ENCODE results near the gene ASB18.

The ASB18 gene

GRCh38 chr2:236177967-236178889 lies 86.0 kb downstream of the ASB18 start:
- Histone ChIP-seq H3K4me2 (ENCODE audit: low read length) (peak overlapping the region; percentile 58), H3K18ac (ENCODE audit: low read length) (no peak overlapping the region), H3K9ac (ENCODE audit: low read length) (peak overlapping the region; percentile 39), H2BK5ac (ENCODE audit: low read length) (no peak overlapping the region), H2BK15ac (replicated peaks; ENCODE audit: low read depth) (no peak overlapping the region), H3K4ac (ENCODE audit: low read depth, low read length) (no peak overlapping the region), H3K4me1 (ENCODE audit: control insufficient read depth, low read depth, low read length) (peaks cover 2% of the 10 kb centered on the region), H3K56ac (ENCODE audit: low read length) (peak overlapping the region; percentile 65), H3K4me3 (ENCODE audit: low read length) (no peak overlapping the region), H4K5ac (ENCODE audit: low read length) (no peak overlapping the region), H2AK5ac (ENCODE audit: low read length) (no peak overlapping the region), H3K79me2 (ENCODE audit: control insufficient read depth, insufficient read depth, low read length) (no peaks in the 10 kb centered on the region), H3K27me3 (ENCODE audit: insufficient read depth, low read length, poor library complexity) (peaks cover 35% of the 10 kb centered on the region), H4K8ac (ENCODE audit: low read depth, low read length) (no peak overlapping the region), H3K79me1 (ENCODE audit: low read length) (no peaks in the 10 kb centered on the region), H3K36me3 (ENCODE audit: control insufficient read depth, insufficient read depth, low read length) (no peaks in the 10 kb centered on the region), H3K27ac (ENCODE audit: low read depth, low read length) (no peak overlapping the region), H3K23ac (ENCODE audit: low read length) (no peak overlapping the region), H2BK120ac (ENCODE audit: low read depth, low read length) (no peak overlapping the region)
- peak; percentile 84 for DNase-seq
- WGBS (ENCODE audit: extremely low coverage, insufficient coverage, low lambda C conversion rate), result no CpG with 5 or more reads among the region's 65 CpGs

- no CpG with 5 or more reads among the region's 20 CpGs for WGBS (ENCODE audit: extremely low coverage, insufficient coverage, low lambda C conversion rate)
- H3K9ac ChIP-seq (ENCODE audit: low read length), result no peak overlapping the region
- H2BK5ac ChIP-seq (ENCODE audit: low read length), result no peak overlapping the region
- no peak overlapping the region for H4K5ac ChIP-seq (ENCODE audit: low read length)
- H2BK120ac ChIP-seq (ENCODE audit: low read depth, low read length), result no peak overlapping the region
- no peak overlapping the region for H3K27ac ChIP-seq (ENCODE audit: low read depth, low read length)
- H3K36me3 ChIP-seq (ENCODE audit: control insufficient read depth, insufficient read depth, low read length), result no peaks in the 10 kb centered on the region
- H3K4me3 ChIP-seq (ENCODE audit: low read length), result no peak overlapping the region
- H3K18ac ChIP-seq (ENCODE audit: low read length), result no peak overlapping the region
- no peak overlapping the region for H3K56ac ChIP-seq (ENCODE audit: low read length)
- H3K4ac ChIP-seq (ENCODE audit: low read depth, low read length), result no peak overlapping the region
- peak; percentile 94 for DNase-seq
- H3K23ac ChIP-seq (ENCODE audit: low read length), result no peak overlapping the region
- no peak overlapping the region for H2BK15ac ChIP-seq (replicated peaks; ENCODE audit: low read depth)
- H3K27me3 ChIP-seq (ENCODE audit: insufficient read depth, low read length, poor library complexity), result peaks cover 41% of the 10 kb centered on the region
- peak overlapping the region; percentile 29 for H3K4me2 ChIP-seq (ENCODE audit: low read length)
- H3K4me1 ChIP-seq (ENCODE audit: control insufficient read depth, low read depth, low read length), result peaks cover 2% of the 10 kb centered on the region
- H2AK5ac ChIP-seq (ENCODE audit: low read length), result no peak overlapping the region
- H4K8ac ChIP-seq (ENCODE audit: low read depth, low read length), result no peak overlapping the region
- H3K79me1 ChIP-seq (ENCODE audit: low read length), result no peaks in the 10 kb centered on the region
- no peaks in the 10 kb centered on the region for H3K79me2 ChIP-seq (ENCODE audit: control insufficient read depth, insufficient read depth, low read length)
Observed at GRCh38 chr2:236177604-236177966, 86.6 kb downstream of the ASB18 start.

GRCh38 chr2:236176951-236177350 lies 87.3 kb downstream of the ASB18 start:
- Histone ChIP-seq H3K27me3 (ENCODE audit: insufficient read depth, low read length, poor library complexity) (peaks cover 48% of the 10 kb centered on the region), H3K4me3 (ENCODE audit: low read length) (no peak overlapping the region), H3K18ac (ENCODE audit: low read length) (no peak overlapping the region), H3K23ac (ENCODE audit: low read length) (no peak overlapping the region), H2BK120ac (ENCODE audit: low read depth, low read length) (no peak overlapping the region), H2BK5ac (ENCODE audit: low read length) (no peak overlapping the region), H3K4me2 (ENCODE audit: low read length) (no peak overlapping the region), H2BK15ac (replicated peaks; ENCODE audit: low read depth) (no peak overlapping the region), H3K79me2 (ENCODE audit: control insufficient read depth, insufficient read depth, low read length) (no peaks in the 10 kb centered on the region), H2AK5ac (ENCODE audit: low read length) (no peak overlapping the region), H3K4me1 (ENCODE audit: control insufficient read depth, low read depth, low read length) (peaks cover 2% of the 10 kb centered on the region), H3K27ac (ENCODE audit: low read depth, low read length) (no peak overlapping the region), H3K9ac (ENCODE audit: low read length) (no peak overlapping the region), H3K4ac (ENCODE audit: low read depth, low read length) (no peak overlapping the region), H4K8ac (ENCODE audit: low read depth, low read length) (no peak overlapping the region), H3K36me3 (ENCODE audit: control insufficient read depth, insufficient read depth, low read length) (no peaks in the 10 kb centered on the region), H3K79me1 (ENCODE audit: low read length) (no peaks in the 10 kb centered on the region), H3K56ac (ENCODE audit: low read length) (no peak overlapping the region), H4K5ac (ENCODE audit: low read length) (no peak overlapping the region)
- WGBS (ENCODE audit: extremely low coverage, insufficient coverage, low lambda C conversion rate), result no CpG with 5 or more reads among the region's 21 CpGs
- DNase-seq, result no peak

GRCh38 chr2:236176417-236176816 lies 87.8 kb downstream of the ASB18 start:
- no peaks in the 10 kb centered on the region for H3K79me1 ChIP-seq (ENCODE audit: low read length)
- no peak overlapping the region for H3K23ac ChIP-seq (ENCODE audit: low read length)
- no peaks in the 10 kb centered on the region for H3K79me2 ChIP-seq (ENCODE audit: control insufficient read depth, insufficient read depth, low read length)
- H3K4ac ChIP-seq (ENCODE audit: low read depth, low read length), result no peak overlapping the region
- no peaks in the 10 kb centered on the region for H3K36me3 ChIP-seq (ENCODE audit: control insufficient read depth, insufficient read depth, low read length)
- H2BK5ac ChIP-seq (ENCODE audit: low read length), result no peak overlapping the region
- no peak overlapping the region for H4K5ac ChIP-seq (ENCODE audit: low read length)
- peak; percentile 63 for DNase-seq
- H3K4me2 ChIP-seq (ENCODE audit: low read length), result no peak overlapping the region
- H3K4me1 ChIP-seq (ENCODE audit: control insufficient read depth, low read depth, low read length), result peaks cover 2% of the 10 kb centered on the region
- H3K9ac ChIP-seq (ENCODE audit: low read length), result no peak overlapping the region
- no CpG with 5 or more reads among the region's 7 CpGs for WGBS (ENCODE audit: extremely low coverage, insufficient coverage, low lambda C conversion rate)
- H4K8ac ChIP-seq (ENCODE audit: low read depth, low read length), result no peak overlapping the region
- no peak overlapping the region for H3K27ac ChIP-seq (ENCODE audit: low read depth, low read length)
- no peak overlapping the region for H3K18ac ChIP-seq (ENCODE audit: low read length)
- peaks cover 53% of the 10 kb centered on the region for H3K27me3 ChIP-seq (ENCODE audit: insufficient read depth, low read length, poor library complexity)
- no peak overlapping the region for H2BK15ac ChIP-seq (replicated peaks; ENCODE audit: low read depth)
- H3K4me3 ChIP-seq (ENCODE audit: low read length), result no peak overlapping the region
- no peak overlapping the region for H2AK5ac ChIP-seq (ENCODE audit: low read length)
- H3K56ac ChIP-seq (ENCODE audit: low read length), result no peak overlapping the region
- no peak overlapping the region for H2BK120ac ChIP-seq (ENCODE audit: low read depth, low read length)

- Histone ChIP-seq H4K5ac (ENCODE audit: low read length) (no peak overlapping the region), H2BK5ac (ENCODE audit: low read length) (no peak overlapping the region), H3K18ac (ENCODE audit: low read length) (no peak overlapping the region), H3K56ac (ENCODE audit: low read length) (no peak overlapping the region), H3K4me1 (ENCODE audit: control insufficient read depth, low read depth, low read length) (peaks cover 2% of the 10 kb centered on the region), H2AK5ac (ENCODE audit: low read length) (no peak overlapping the region), H3K79me1 (ENCODE audit: low read length) (no peaks in the 10 kb centered on the region), H3K27ac (ENCODE audit: low read depth, low read length) (no peak overlapping the region), H3K4me2 (ENCODE audit: low read length) (no peak overlapping the region), H2BK15ac (replicated peaks; ENCODE audit: low read depth) (no peak overlapping the region), H3K79me2 (ENCODE audit: control insufficient read depth, insufficient read depth, low read length) (no peaks in the 10 kb centered on the region), H3K23ac (ENCODE audit: low read length) (no peak overlapping the region), H2BK120ac (ENCODE audit: low read depth, low read length) (no peak overlapping the region), H3K27me3 (ENCODE audit: insufficient read depth, low read length, poor library complexity) (peaks cover 61% of the 10 kb centered on the region), H3K36me3 (ENCODE audit: control insufficient read depth, insufficient read depth, low read length) (no peaks in the 10 kb centered on the region), H3K4ac (ENCODE audit: low read depth, low read length) (no peak overlapping the region), H3K9ac (ENCODE audit: low read length) (no peak overlapping the region), H3K4me3 (ENCODE audit: low read length) (no peak overlapping the region), H4K8ac (ENCODE audit: low read depth, low read length) (no peak overlapping the region)
- WGBS (ENCODE audit: extremely low coverage, insufficient coverage, low lambda C conversion rate), result no CpG with 5 or more reads among the region's 6 CpGs
- no peak for DNase-seq
Observed at GRCh38 chr2:236175548-236176150, 88.6 kb downstream of the ASB18 start.
